T-helper 2 cell treated with Interferon-gamma antibody and Interleukin-4, amounts not matched to agents 5 μg/mL and 100 μg/mL, for 36 hours (primary cell): ENCODE measurements around the gene STK11.
"Not testable (repeated sequence)": the region's sequence is repeated elsewhere in the genome, so short reads cannot be mapped to it uniquely, and the experiment has no call there.

Experiments used
- DNase-seq: peaks from one replicate; pipeline ENCODE4 v3.0.0; 2021; ENCODE audit warnings: low spot score
- H3K27ac Mint-ChIP-seq: one replicate; pipeline ENCODE4 v1.8.0; 2021; ENCODE audit warnings: mild to moderate bottlenecking, mixed read lengths
- H3K27me3 Mint-ChIP-seq: one replicate; pipeline ENCODE4 v1.8.0; 2021; ENCODE audit warnings: low read depth, mixed read lengths
- H3K36me3 Mint-ChIP-seq: one replicate; pipeline ENCODE4 v1.8.0; 2021; ENCODE audit warnings: low read depth, mixed read lengths
- H3K4me1 Mint-ChIP-seq: one replicate; pipeline ENCODE4 v1.8.0; 2021; ENCODE audit warnings: low read depth, mixed read lengths
- H3K4me3 Mint-ChIP-seq: one replicate; pipeline ENCODE4 v1.8.0; 2022; ENCODE audit warnings: mild to moderate bottlenecking, moderate library complexity, mixed read lengths
- H3K9me3 Mint-ChIP-seq: one replicate; pipeline ENCODE4 v1.8.0; 2021; ENCODE audit warnings: mixed read lengths

STK11 gene

DNA sequence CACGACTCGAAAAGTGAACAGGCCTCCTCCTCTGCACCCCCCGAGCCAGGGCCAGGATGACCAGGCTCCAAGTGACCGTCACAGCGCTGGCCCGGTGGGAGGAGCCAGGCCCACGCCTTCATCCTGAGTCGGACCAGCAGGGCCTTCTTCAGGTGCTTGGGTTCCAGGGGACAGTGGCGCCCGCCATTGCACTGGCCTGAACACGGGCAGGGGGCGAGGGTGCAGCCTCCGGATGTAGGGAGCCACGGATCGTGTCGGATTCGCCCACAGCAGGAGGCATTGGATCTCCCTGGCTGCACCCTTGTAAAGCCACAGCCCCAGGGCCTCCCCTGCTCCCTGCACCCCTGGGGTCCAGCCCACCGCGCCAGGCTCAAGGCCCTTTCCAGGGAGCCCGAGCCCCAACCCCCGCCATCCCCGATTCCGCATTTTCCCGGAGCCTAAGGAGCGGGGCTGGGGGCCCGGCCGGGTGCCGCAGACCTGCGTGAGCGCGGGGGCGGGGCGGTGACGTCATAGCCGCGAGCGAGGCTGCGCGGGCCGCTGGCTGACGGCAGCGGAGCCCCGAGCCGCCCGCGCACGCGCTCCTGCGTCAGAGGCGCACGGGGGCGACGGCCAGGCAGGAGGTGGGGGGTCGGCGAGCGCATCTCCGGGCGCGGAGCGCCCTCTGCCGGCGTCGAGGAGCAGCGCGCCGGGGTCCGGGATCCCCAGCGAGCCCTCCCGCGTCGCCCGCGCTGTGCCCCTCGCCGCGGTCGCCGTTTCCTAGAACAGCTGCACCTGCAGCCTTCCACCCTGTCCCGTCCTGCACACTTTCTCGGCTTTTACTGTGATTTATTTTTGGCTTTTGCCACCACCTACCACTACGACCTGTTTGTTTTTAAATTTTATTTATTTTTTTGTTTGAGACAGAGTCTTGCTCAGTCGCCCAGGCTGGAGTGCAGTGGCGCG, 34.5 kb downstream of the STK11 start:
- H3K4me3 Mint-ChIP-seq, result peak overlapping the region; percentile 84
- H3K27ac Mint-ChIP-seq, result peak overlapping the region; percentile 45
- peaks cover 20% of the 10 kb centered on the region for H3K27me3 Mint-ChIP-seq
- peak; percentile 96 for DNase-seq
- peaks cover 2% of the 10 kb centered on the region for H3K36me3 Mint-ChIP-seq
- peaks cover 18% of the 10 kb centered on the region for H3K4me1 Mint-ChIP-seq
- H3K9me3 Mint-ChIP-seq, result no peaks in the 10 kb centered on the region

DNA sequence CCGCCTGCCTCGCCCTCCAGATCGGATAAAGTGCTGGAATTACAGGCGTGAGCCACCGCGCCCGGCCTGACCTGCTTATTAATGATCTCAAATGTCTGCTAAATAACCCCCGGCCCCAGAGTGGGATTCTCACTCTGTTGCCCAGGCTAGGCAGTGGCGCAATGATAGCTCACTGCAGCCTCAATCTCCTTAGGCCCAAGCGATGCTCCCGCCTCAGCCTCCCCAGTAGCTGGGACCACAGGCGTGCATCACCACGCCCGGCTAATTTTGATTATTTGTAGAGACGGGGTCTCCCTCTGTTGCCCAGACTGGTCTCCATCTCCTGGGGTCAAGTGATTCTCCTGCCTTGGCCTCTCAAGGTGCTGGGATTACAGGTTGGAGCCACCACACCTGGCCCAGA, 35.3 kb downstream of the STK11 start:
- H3K36me3 Mint-ChIP-seq, result peaks cover 2% of the 10 kb centered on the region
- H3K27me3 Mint-ChIP-seq, result peaks cover 19% of the 10 kb centered on the region
- DNase-seq, result no peak
- H3K4me1 Mint-ChIP-seq, result peaks cover 18% of the 10 kb centered on the region
- peak overlapping the region; percentile 84 for H3K4me3 Mint-ChIP-seq
- peak overlapping the region; percentile 83 for H3K27ac Mint-ChIP-seq
- no peaks in the 10 kb centered on the region for H3K9me3 Mint-ChIP-seq

DNA sequence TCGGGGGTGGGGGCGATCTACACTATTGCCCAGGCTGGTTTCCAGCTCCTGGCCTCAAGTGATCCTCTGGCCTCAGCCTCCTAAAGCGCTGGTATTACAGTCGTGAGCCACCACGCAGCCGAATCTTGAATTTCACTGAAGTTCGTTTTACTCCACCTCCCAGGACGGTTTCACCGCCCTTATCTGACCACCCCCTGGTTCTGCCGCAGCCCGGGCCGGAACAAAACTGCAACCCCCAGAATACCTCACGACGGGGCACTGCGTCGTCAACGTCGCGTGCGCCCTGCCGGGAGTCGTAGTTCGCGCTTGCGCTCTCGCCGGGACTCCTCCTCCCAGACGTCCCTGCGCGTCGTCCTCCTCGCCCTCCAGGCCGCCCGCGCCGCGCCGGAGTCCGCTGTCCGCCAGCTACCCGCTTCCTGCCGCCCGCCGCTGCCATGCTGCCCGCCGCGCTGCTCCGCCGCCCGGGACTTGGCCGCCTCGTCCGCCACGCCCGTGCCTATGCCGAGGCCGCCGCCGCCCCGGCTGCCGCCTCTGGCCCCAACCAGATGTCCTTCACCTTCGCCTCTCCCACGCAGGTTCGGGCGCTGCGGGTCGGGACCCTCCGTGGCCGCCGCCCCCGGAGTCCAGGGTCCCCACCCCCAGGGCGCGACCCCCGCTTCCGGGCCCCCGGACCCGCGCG, 36.0 kb downstream of the STK11 start, which contains the start of gene ATP5F1D:
TSS of gene ATP5F1D (plus strand) at position 335 of the 679 bp plus-strand sequence. CDS start at position 435, 100 bp downstream.
- no peaks in the 10 kb centered on the region for H3K9me3 Mint-ChIP-seq
- H3K27me3 Mint-ChIP-seq, result peaks cover 15% of the 10 kb centered on the region
- peaks cover 18% of the 10 kb centered on the region for H3K4me1 Mint-ChIP-seq
- H3K4me3 Mint-ChIP-seq, result peak within 1 kb of the TSS; percentile 90
- H3K36me3 Mint-ChIP-seq, result peaks cover 2% of the 10 kb centered on the region
- peak within 1 kb of the TSS; percentile 83 for H3K27ac Mint-ChIP-seq
- DNase-seq, result peak; percentile 95

DNA sequence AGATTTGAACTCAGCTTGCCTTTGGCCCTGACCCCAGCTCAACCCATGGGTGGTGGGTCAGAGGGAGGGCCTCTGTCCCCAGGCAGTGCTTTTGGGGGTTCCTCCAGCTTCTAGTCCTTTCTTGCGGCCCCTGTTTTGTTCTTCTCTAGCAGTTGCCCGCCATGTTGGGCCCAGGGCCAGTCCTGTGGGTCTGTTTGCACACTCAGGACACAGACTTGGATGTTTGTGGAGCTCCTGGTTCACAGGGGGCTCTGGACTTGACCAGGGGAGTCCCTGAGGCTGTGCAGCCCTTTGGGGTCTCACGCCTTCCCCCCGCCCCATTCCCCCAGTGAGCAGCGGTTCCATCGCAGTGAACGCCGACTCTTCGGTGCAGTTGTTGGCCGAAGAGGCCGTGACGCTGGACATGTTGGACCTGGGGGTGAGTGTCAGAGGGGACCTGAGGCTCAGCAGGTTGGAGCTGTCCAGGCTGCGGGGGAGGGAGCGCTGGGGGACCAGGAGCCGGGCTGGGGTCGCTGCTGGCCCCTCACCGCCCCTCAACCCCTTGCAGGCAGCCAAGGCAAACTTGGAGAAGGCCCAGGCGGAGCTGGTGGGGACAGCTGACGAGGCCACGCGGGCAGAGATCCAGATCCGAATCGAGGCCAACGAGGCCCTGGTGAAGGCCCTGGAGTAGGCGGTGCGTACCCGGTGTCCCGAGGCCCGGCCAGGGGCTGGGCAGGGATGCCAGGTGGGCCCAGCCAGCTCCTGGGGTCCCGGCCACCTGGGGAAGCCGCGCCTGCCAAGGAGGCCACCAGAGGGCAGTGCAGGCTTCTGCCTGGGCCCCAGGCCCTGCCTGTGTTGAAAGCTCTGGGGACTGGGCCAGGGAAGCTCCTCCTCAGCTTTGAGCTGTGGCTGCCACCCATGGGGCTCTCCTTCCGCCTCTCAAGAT, 38.5 kb downstream of the STK11 start:
- no peaks in the 10 kb centered on the region for H3K9me3 Mint-ChIP-seq
- peaks cover 2% of the 10 kb centered on the region for H3K36me3 Mint-ChIP-seq
- H3K27me3 Mint-ChIP-seq, result peaks cover 6% of the 10 kb centered on the region
- peak overlapping the region; percentile 68 for H3K4me3 Mint-ChIP-seq
- peaks cover 13% of the 10 kb centered on the region for H3K4me1 Mint-ChIP-seq
- peak; percentile 76 for DNase-seq
- peak overlapping the region; percentile 82 for H3K27ac Mint-ChIP-seq

DNA sequence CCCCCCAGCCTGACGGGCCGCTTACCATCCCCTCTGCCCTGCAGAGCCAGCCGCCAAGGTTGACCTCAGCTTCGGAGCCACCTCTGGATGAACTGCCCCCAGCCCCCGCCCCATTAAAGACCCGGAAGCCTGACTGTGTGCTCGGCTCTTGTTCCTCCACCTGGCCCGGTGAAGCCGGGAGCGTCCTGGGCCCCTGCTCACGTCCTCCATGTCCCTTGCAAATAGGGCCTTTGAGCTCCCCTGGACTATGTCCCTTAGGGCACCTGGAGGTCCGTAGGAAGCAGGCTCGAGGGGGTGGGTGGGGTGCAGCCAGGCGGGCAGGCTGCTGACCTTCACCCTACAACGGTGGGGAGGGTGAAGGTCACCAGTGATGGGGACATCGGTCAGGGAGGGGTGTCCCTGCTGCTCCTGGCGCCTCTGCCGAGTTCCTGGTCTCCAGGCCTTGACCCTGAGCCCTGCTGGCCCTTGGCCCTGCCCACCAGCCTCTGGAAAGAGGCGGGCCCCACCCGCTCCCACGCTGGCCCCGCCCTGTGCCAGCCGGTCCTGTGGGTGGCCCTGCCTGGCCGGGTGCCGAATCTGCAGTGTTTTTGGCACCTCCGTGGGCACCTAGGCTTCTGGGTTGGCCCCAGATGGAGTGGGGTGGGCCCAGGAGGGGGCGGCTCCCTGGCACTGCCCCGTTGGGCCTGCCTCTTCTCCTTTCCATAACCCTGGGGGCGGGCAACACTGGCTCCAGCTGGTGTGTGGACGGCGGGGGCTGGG, 39.3 kb downstream of the STK11 start:
- H3K36me3 Mint-ChIP-seq, result peaks cover 4% of the 10 kb centered on the region
- peak; percentile 11 for DNase-seq
- H3K27ac Mint-ChIP-seq, result peak overlapping the region; percentile 82
- no peaks in the 10 kb centered on the region for H3K9me3 Mint-ChIP-seq
- H3K4me1 Mint-ChIP-seq, result peaks cover 13% of the 10 kb centered on the region
- peak overlapping the region; percentile 68 for H3K4me3 Mint-ChIP-seq
- peaks cover 2% of the 10 kb centered on the region for H3K27me3 Mint-ChIP-seq

DNA sequence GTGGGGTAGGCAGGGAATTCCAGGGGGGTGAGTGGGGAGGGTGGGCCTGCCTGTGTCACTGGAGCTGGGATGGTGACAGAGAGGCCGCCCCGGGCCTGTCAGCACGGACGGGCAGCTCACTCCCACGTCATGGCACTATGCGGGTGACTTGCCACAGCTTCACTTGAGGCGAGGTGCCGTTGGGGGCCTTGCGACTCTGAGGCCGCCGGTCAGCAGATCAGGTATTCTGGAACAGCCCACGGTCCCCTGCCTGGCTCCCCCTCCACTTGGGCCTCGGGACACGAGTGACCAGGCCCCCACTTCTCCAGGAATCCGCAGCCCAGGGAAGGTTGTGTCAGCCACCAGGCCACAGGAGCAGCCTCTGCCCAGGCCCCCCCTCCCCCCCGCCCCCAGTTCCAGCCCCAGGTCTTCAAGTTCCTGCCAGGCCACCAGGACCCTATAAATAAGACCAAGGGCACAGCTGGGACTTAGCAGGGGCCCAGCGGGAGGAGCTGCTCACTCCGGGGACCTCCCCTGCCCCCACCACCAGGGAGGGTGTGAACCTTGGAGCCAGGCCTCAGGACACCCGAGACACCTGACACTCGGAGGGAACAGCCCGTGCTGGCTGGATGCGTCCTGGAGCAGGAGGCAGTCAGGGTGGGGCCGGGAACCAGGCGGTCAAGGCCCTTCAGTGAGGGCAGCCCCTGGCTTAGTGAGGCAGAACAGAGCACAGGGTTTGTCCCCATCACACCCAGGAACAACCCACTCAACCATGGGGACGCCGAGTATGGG, 40.1 kb downstream of the STK11 start:
- Mint-ChIP-seq H3K4me3 (no peak overlapping the region), H3K36me3 (peaks cover 4% of the 10 kb centered on the region), H3K9me3 (no peaks in the 10 kb centered on the region), H3K27ac (no peak overlapping the region), H3K4me1 (peaks cover 13% of the 10 kb centered on the region), H3K27me3 (peaks cover 2% of the 10 kb centered on the region)
- no peak for DNase-seq

GRCh38 chr19:1246265-1247087, 40.9 kb downstream of the STK11 start:
- not testable (repeated sequence) for H3K9me3 Mint-ChIP-seq, H3K4me3 Mint-ChIP-seq, DNase-seq, H3K36me3 Mint-ChIP-seq, H3K27me3 Mint-ChIP-seq
- peak overlapping the region; percentile 41 for H3K27ac Mint-ChIP-seq
- peaks cover 11% of the 10 kb centered on the region for H3K4me1 Mint-ChIP-seq

DNA sequence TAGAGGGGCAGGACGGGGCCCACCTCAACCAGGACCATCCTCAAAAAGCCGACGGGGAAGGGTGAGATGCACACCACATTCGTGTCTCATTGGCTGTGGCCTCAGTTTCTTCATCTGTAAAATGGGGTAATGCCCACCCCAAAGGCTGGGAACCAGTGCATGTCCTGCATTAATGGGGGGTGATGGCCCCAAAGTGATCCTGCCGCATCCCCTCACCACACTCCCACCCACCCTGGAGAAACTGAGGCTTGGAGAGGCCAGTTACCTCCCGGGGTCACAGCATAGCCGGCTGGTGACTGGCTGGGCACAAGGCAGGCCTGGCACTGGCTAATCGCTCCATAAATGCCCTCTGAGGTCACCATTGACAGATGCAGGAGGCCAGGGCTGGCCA, 42.2 kb downstream of the STK11 start:
- peaks cover 11% of the 10 kb centered on the region for H3K4me1 Mint-ChIP-seq
- H3K36me3 Mint-ChIP-seq, result peaks cover 16% of the 10 kb centered on the region
- DNase-seq, result no peak
- H3K4me3 Mint-ChIP-seq, result no peak overlapping the region
- peak overlapping the region; percentile 49 for H3K27ac Mint-ChIP-seq
- H3K27me3 Mint-ChIP-seq, result no peaks in the 10 kb centered on the region
- no peaks in the 10 kb centered on the region for H3K9me3 Mint-ChIP-seq

DNA sequence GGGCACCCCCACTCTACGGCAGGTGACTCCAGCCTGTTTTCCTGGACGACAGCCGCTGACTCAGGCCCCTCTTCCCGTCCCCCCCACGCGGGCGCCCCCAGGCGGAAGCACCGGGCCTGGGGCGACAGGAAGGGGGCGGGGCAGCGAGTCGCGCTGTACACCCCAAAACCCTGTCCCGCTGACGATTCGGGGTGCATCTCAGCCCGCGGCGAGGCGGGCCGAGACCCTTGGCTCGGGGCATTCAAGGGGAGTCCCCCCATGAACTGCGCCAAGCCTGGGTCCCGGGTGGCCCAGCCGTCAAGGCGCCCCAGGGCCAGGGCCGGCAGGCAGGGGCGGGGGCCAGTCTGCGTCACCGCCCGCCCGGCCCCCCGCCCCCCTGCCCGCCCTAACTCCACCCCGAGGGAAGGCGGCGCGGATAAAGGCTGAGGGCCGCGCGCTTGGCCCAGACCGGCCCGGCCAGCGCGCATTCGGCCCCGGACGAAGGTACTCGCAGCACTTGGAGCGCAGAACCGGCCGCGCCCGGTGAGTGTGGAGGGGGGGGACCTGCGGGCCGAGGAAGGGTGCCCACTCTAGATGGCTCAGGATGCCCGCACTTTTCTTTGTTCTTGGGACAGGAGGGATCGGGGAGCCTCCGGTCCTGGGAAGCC, 42.7 kb downstream of the STK11 start, which contains the start of gene MIDN:
TSS of gene MIDN (plus strand) at position 445 of the 647 bp plus-strand sequence. CDS start 1,714 bp downstream, outside the sequence.
- peak within 1 kb of the TSS; percentile 89 for H3K27ac Mint-ChIP-seq
- H3K36me3 Mint-ChIP-seq, result peaks cover 17% of the 10 kb centered on the region
- no peaks in the 10 kb centered on the region for H3K9me3 Mint-ChIP-seq
- peaks cover 9% of the 10 kb centered on the region for H3K4me1 Mint-ChIP-seq
- peak; percentile 82 for DNase-seq
- H3K27me3 Mint-ChIP-seq, result no peaks in the 10 kb centered on the region
- peak within 1 kb of the TSS; percentile 80 for H3K4me3 Mint-ChIP-seq

- Mint-ChIP-seq H3K27ac (peak overlapping the region; percentile 89), H3K9me3 (no peaks in the 10 kb centered on the region), H3K4me1 (peaks cover 11% of the 10 kb centered on the region), H3K27me3 (no peaks in the 10 kb centered on the region), H3K36me3 (peaks cover 21% of the 10 kb centered on the region), H3K4me3 (peak overlapping the region; percentile 80)
- DNase-seq, result peak; percentile 84
Measured at GRCh38 chr19:1248786-1249297, 43.3 kb downstream of the STK11 start.

DNA sequence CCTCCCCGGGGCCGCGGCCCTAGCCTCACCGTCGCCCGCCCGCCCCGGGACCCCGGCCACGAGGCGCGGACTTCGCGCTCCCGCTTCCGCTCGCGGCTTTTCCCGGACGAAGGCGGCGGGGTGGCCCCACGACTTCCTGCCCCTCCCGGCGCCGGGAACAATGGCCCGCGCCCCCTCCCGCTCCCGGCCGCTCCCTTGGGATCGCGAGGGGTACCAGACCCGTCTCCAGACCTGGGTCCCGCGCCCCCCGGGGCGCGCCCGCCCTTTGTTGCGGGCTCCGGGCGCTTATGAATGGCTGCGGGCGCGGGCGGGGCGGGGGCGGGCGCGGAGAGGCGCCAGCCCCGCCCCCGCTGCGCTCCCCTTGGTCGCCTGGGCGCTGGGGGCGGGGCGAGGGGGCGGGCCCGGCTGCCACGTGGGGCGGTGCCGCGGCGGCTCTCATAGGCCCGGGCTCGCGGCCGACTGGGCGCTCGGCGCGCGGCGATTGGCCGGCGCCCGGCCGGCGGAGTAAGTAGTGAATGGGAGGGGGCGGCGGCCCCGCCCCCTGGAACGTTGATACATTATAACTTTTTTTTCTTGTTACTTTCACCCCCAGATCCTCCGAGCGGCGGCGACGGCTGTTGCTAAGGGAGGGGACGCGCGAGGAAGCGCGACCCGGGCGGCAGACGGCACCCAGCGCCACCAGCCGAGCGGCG, 43.9 kb downstream of the STK11 start:
- Mint-ChIP-seq H3K27ac (peak overlapping the region; percentile 84), H3K27me3 (no peaks in the 10 kb centered on the region), H3K4me1 (peaks cover 10% of the 10 kb centered on the region), H3K36me3 (peaks cover 20% of the 10 kb centered on the region), H3K9me3 (no peaks in the 10 kb centered on the region), H3K4me3 (peak overlapping the region; percentile 75)
- DNase-seq, result peak; percentile 95
